ENCODE results near the gene SULT1A2.
"Not testable (repeated sequence)": the region's sequence is repeated elsewhere in the genome, so short reads cannot be mapped to it uniquely, and the experiment has no call there.

Gene SULT1A2

GRCh38 chr16:28620316-28620715 lies 23.5 kb upstream of the SULT1A2 start:
- H3K36me3 ChIP-seq (ENCODE audit: control insufficient read depth, insufficient read depth, low read length); H3K27ac ChIP-seq (ENCODE audit: insufficient read depth, low read length, poor library complexity, severe bottlenecking); H3K9me3 ChIP-seq (ENCODE audit: control insufficient read depth, low read length); H3K4me1 ChIP-seq (ENCODE audit: control insufficient read depth, insufficient read depth, low read length, poor library complexity, severe bottlenecking); DNase-seq; H3K4me3 ChIP-seq (ENCODE audit: insufficient read depth, low read depth, low read length, poor library complexity, severe bottlenecking); H3K27me3 ChIP-seq (replicated peaks; ENCODE audit: control insufficient read depth, insufficient read depth, low read length, poor library complexity, severe bottlenecking): not testable (repeated sequence)

- no peak for DNase-seq
- Histone ChIP-seq H3K27ac (ENCODE audit: insufficient read depth, low read length, poor library complexity, severe bottlenecking) (no peak overlapping the region), H3K9me3 (ENCODE audit: control insufficient read depth, low read length) (no peaks in the 10 kb centered on the region)
These were observed 21.0 kb upstream of the SULT1A2 start for GRCh38 chr16:28617874-28618273.

GRCh38 chr16:28616636-28617035 lies 19.8 kb upstream of the SULT1A2 start:
- no peak for DNase-seq
- Histone ChIP-seq H3K4me3 (ENCODE audit: insufficient read depth, low read depth, low read length, poor library complexity, severe bottlenecking) (no peak overlapping the region), H3K27ac (ENCODE audit: insufficient read depth, low read length, poor library complexity, severe bottlenecking) (no peak overlapping the region), H3K9me3 (ENCODE audit: control insufficient read depth, low read length) (no peaks in the 10 kb centered on the region), H3K36me3 (ENCODE audit: control insufficient read depth, insufficient read depth, low read length) (no peaks in the 10 kb centered on the region), H3K4me1 (ENCODE audit: control insufficient read depth, insufficient read depth, low read length, poor library complexity, severe bottlenecking) (no peaks in the 10 kb centered on the region), H3K27me3 (replicated peaks; ENCODE audit: control insufficient read depth, insufficient read depth, low read length, poor library complexity, severe bottlenecking) (no peaks in the 10 kb centered on the region)

More at GRCh38 chr16:28617874-28618273, 21.0 kb upstream of the SULT1A2 start:
- no peaks in the 10 kb centered on the region for H3K4me1 ChIP-seq (ENCODE audit: control insufficient read depth, insufficient read depth, low read length, poor library complexity, severe bottlenecking)
- no peaks in the 10 kb centered on the region for H3K36me3 ChIP-seq (ENCODE audit: control insufficient read depth, insufficient read depth, low read length)
- H3K27me3 ChIP-seq (replicated peaks; ENCODE audit: control insufficient read depth, insufficient read depth, low read length, poor library complexity, severe bottlenecking) = no peaks in the 10 kb centered on the region
- H3K4me3 ChIP-seq (ENCODE audit: insufficient read depth, low read depth, low read length, poor library complexity, severe bottlenecking) = no peak overlapping the region

GRCh38 chr16:28616224-28616577 lies 19.4 kb upstream of the SULT1A2 start:
- H3K9me3 ChIP-seq (ENCODE audit: control insufficient read depth, low read length); H3K27ac ChIP-seq (ENCODE audit: insufficient read depth, low read length, poor library complexity, severe bottlenecking); H3K27me3 ChIP-seq (replicated peaks; ENCODE audit: control insufficient read depth, insufficient read depth, low read length, poor library complexity, severe bottlenecking); H3K36me3 ChIP-seq (ENCODE audit: control insufficient read depth, insufficient read depth, low read length); H3K4me3 ChIP-seq (ENCODE audit: insufficient read depth, low read depth, low read length, poor library complexity, severe bottlenecking); DNase-seq; H3K4me1 ChIP-seq (ENCODE audit: control insufficient read depth, insufficient read depth, low read length, poor library complexity, severe bottlenecking): not testable (repeated sequence)

- H3K27me3 ChIP-seq (replicated peaks; ENCODE audit: control insufficient read depth, insufficient read depth, low read length, poor library complexity, severe bottlenecking); DNase-seq; H3K4me3 ChIP-seq (ENCODE audit: insufficient read depth, low read depth, low read length, poor library complexity, severe bottlenecking); H3K4me1 ChIP-seq (ENCODE audit: control insufficient read depth, insufficient read depth, low read length, poor library complexity, severe bottlenecking); H3K27ac ChIP-seq (ENCODE audit: insufficient read depth, low read length, poor library complexity, severe bottlenecking); H3K36me3 ChIP-seq (ENCODE audit: control insufficient read depth, insufficient read depth, low read length); H3K9me3 ChIP-seq (ENCODE audit: control insufficient read depth, low read length): not testable (repeated sequence)
These were observed 18.8 kb upstream of the SULT1A2 start for GRCh38 chr16:28615486-28616223.

- H3K36me3 ChIP-seq (ENCODE audit: control insufficient read depth, insufficient read depth, low read length); H3K27ac ChIP-seq (ENCODE audit: insufficient read depth, low read length, poor library complexity, severe bottlenecking); DNase-seq; H3K9me3 ChIP-seq (ENCODE audit: control insufficient read depth, low read length); H3K27me3 ChIP-seq (replicated peaks; ENCODE audit: control insufficient read depth, insufficient read depth, low read length, poor library complexity, severe bottlenecking); H3K4me1 ChIP-seq (ENCODE audit: control insufficient read depth, insufficient read depth, low read length, poor library complexity, severe bottlenecking); H3K4me3 ChIP-seq (ENCODE audit: insufficient read depth, low read depth, low read length, poor library complexity, severe bottlenecking): not testable (repeated sequence)
These were observed 17.7 kb upstream of the SULT1A2 start for GRCh38 chr16:28614561-28614960.

GRCh38 chr16:28613912-28614311 lies 17.1 kb upstream of the SULT1A2 start:
- not testable (repeated sequence) for H3K27me3 ChIP-seq (replicated peaks; ENCODE audit: control insufficient read depth, insufficient read depth, low read length, poor library complexity, severe bottlenecking); H3K27ac ChIP-seq (ENCODE audit: insufficient read depth, low read length, poor library complexity, severe bottlenecking); H3K36me3 ChIP-seq (ENCODE audit: control insufficient read depth, insufficient read depth, low read length); H3K4me1 ChIP-seq (ENCODE audit: control insufficient read depth, insufficient read depth, low read length, poor library complexity, severe bottlenecking); H3K4me3 ChIP-seq (ENCODE audit: insufficient read depth, low read depth, low read length, poor library complexity, severe bottlenecking); DNase-seq; H3K9me3 ChIP-seq (ENCODE audit: control insufficient read depth, low read length)

GRCh38 chr16:28612359-28613280 lies 15.8 kb upstream of the SULT1A2 start:
- H3K27me3 ChIP-seq (replicated peaks; ENCODE audit: control insufficient read depth, insufficient read depth, low read length, poor library complexity, severe bottlenecking); H3K4me1 ChIP-seq (ENCODE audit: control insufficient read depth, insufficient read depth, low read length, poor library complexity, severe bottlenecking); H3K27ac ChIP-seq (ENCODE audit: insufficient read depth, low read length, poor library complexity, severe bottlenecking); H3K4me3 ChIP-seq (ENCODE audit: insufficient read depth, low read depth, low read length, poor library complexity, severe bottlenecking); H3K9me3 ChIP-seq (ENCODE audit: control insufficient read depth, low read length); H3K36me3 ChIP-seq (ENCODE audit: control insufficient read depth, insufficient read depth, low read length); DNase-seq: not testable (repeated sequence)

- H3K27me3 ChIP-seq (replicated peaks; ENCODE audit: control insufficient read depth, insufficient read depth, low read length, poor library complexity, severe bottlenecking) = no peaks in the 10 kb centered on the region
- H3K4me1 ChIP-seq (ENCODE audit: control insufficient read depth, insufficient read depth, low read length, poor library complexity, severe bottlenecking) = no peaks in the 10 kb centered on the region
- H3K4me3 ChIP-seq (ENCODE audit: insufficient read depth, low read depth, low read length, poor library complexity, severe bottlenecking) = no peak overlapping the region
- no peaks in the 10 kb centered on the region for H3K36me3 ChIP-seq (ENCODE audit: control insufficient read depth, insufficient read depth, low read length)
- H3K9me3 ChIP-seq (ENCODE audit: control insufficient read depth, low read length) = no peaks in the 10 kb centered on the region
- no peak for DNase-seq
- no peak overlapping the region for H3K27ac ChIP-seq (ENCODE audit: insufficient read depth, low read length, poor library complexity, severe bottlenecking)
These were observed 13.8 kb upstream of the SULT1A2 start for GRCh38 chr16:28610595-28611191.

Data from effector memory CD4-positive, alpha-beta T cell (primary cell).